Sigmoid colon (tissue), 4 donors: ENCODE measurements around the gene MTMR3.

Experiments
- EP300 ChIP-seq, 4 donors: sonication (generic); formaldehyde crosslinking; IDR thresholded peaks; one replicate each; pipeline ENCODE4 v1.6.1; 2017; ENCODE audit warnings: antibody characterized with exemption in 4 of 4
- POLR2A ChIP-seq, 2 donors: fragments of 450-650 bp; IDR thresholded peaks; one replicate each; pipeline ENCODE4 v1.6.1; 2016; ENCODE audit warnings: antibody characterized with exemption in 2 of 2, mild to moderate bottlenecking in 2 of 2, moderate library complexity in 2 of 2
- POLR2AphosphoS5 ChIP-seq, 4 donors: sonication (generic); formaldehyde crosslinking; IDR thresholded peaks; one replicate each; pipeline ENCODE4 v1.6.1; 2017; ENCODE audit warnings: antibody characterized with exemption in 4 of 4
- TF ChIP-seq, protein P1 (sequence below), 4 experiments: fragments of 450-650 bp in 3 of 4; fragments of 200-600 bp in 1 of 4; IDR thresholded peaks; one replicate each; pipeline ENCODE4 v1.5.1; 2016 to 2019; ENCODE audit warnings: antibody characterized with exemption in 4 of 4, mild to moderate bottlenecking in 3 of 4, moderate library complexity in 2 of 4

DNA sequence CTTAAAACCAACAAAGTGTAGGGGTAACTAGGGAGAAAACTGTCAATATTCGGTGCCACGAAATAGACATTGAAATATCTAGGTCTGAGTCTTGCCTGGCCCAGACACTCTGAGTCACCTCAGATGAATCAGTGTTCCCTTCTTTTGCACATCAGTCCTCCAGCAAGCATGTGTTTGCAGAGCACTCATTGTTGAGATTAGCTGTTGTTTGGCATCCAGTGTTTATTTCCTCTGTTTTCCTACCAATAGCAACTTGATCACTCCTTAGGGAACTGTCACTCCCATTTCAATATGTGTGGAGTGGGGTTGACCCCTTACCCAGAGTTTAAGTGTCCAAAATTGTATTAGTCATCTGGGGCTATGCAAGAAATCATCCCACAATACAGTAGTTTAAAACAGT lies 40.2 kb upstream of the MTMR3 start:
- TF ChIP-seq POLR2A (IDR thresholded peaks at IDR 0.05), result no peak
- no peak for TF ChIP-seq EP300 (IDR thresholded peaks at IDR 0.05)
- TF ChIP-seq, protein P1, sequence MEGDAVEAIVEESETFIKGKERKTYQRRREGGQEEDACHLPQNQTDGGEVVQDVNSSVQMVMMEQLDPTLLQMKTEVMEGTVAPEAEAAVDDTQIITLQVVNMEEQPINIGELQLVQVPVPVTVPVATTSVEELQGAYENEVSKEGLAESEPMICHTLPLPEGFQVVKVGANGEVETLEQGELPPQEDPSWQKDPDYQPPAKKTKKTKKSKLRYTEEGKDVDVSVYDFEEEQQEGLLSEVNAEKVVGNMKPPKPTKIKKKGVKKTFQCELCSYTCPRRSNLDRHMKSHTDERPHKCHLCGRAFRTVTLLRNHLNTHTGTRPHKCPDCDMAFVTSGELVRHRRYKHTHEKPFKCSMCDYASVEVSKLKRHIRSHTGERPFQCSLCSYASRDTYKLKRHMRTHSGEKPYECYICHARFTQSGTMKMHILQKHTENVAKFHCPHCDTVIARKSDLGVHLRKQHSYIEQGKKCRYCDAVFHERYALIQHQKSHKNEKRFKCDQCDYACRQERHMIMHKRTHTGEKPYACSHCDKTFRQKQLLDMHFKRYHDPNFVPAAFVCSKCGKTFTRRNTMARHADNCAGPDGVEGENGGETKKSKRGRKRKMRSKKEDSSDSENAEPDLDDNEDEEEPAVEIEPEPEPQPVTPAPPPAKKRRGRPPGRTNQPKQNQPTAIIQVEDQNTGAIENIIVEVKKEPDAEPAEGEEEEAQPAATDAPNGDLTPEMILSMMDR (IDR thresholded peaks at IDR 0.05), result no peak
- peak in 1 of 4 donors; percentile 53 for TF ChIP-seq POLR2AphosphoS5 (IDR thresholded peaks at IDR 0.05)
